Measurements from ENCODE around the gene CCDC30.

DNA sequence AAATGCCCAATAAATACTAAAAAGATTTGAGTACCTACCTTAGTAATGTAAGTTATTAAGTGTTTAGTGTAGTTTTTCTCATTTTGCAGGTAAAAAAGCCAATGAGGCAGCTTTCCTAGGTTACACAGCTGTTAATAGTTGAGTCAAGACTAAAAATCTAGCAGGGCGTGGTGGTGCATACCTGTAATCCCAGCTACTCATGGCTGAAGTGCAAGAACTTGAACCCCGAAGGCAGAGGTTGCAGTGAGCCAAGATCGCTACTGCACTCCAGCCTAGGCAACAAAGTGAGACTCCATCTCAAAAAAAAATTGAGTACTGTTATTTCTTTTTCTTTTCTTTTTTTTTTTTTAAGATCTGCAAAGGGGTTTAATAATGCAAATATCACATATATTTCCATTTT is 226.8 kb downstream of the CCDC30 start:
- no peak for TF ChIP-seq POLR2A (IDR thresholded peaks at IDR 0.05; ENCODE audit: low read depth)
- TF ChIP-seq, protein P1, sequence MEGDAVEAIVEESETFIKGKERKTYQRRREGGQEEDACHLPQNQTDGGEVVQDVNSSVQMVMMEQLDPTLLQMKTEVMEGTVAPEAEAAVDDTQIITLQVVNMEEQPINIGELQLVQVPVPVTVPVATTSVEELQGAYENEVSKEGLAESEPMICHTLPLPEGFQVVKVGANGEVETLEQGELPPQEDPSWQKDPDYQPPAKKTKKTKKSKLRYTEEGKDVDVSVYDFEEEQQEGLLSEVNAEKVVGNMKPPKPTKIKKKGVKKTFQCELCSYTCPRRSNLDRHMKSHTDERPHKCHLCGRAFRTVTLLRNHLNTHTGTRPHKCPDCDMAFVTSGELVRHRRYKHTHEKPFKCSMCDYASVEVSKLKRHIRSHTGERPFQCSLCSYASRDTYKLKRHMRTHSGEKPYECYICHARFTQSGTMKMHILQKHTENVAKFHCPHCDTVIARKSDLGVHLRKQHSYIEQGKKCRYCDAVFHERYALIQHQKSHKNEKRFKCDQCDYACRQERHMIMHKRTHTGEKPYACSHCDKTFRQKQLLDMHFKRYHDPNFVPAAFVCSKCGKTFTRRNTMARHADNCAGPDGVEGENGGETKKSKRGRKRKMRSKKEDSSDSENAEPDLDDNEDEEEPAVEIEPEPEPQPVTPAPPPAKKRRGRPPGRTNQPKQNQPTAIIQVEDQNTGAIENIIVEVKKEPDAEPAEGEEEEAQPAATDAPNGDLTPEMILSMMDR (IDR thresholded peaks at IDR 0.05) = no peak

All from esophagus muscularis mucosa (tissue), 3 donors.